Fibroblast of lung (primary cell): ENCODE results near the gene CRLF2.

ENCODE experiments used
- CTCF ChIP-seq, 2 donors: IDR thresholded peaks in 1 of 2; conservative IDR thresholded peaks in 1 of 2; 1 replicate in 1 of 2; 2 replicates in 1 of 2; pipeline ENCODE4 v1.5.1; 2011 to 2012; ENCODE audit warnings: low read length in 2 of 2, control low read depth in 1 of 2, inconsistent platforms in 1 of 2, low read depth in 1 of 2, mild to moderate bottlenecking in 1 of 2
- EZH2 ChIP-seq: IDR thresholded peaks from 2 replicates; pipeline ENCODE4 v1.5.1; 2012; ENCODE audit warnings: low read length, control low read depth, mild to moderate bottlenecking; ENCODE audit errors: missing control alignments

GRCh38 chrX:1159548-1159947 is 52.9 kb downstream of the CRLF2 start:
- no peak for TF ChIP-seq CTCF (conservative IDR thresholded peaks at IDR 0.05 in 1 of 2, IDR thresholded peaks at IDR 0.05 in 1 of 2; ENCODE audit: low read depth in 1 of 2, low read length in 2 of 2)
- TF ChIP-seq EZH2, result no peak
